IMR-90 (cell line): ENCODE results near the gene FRK.

Source experiments
- CTCF ChIP-seq: conservative IDR thresholded peaks from 2 replicates; pipeline ENCODE4 v1.5.1; 2012; ENCODE audit warnings: mild to moderate bottlenecking, low read depth, low read length, improper control_type of control experiment
- ELK1 ChIP-seq: fragments of 150-350 bp; IDR thresholded peaks from 2 replicates; pipeline ENCODE4 v1.6.1; 2016; ENCODE audit warnings: low read depth, mild to moderate bottlenecking, low read length, moderate library complexity, borderline replicate concordance
- MAZ ChIP-seq: IDR thresholded peaks from 2 replicates; pipeline ENCODE4 v1.6.1; 2012; ENCODE audit warnings: low read depth, mild to moderate bottlenecking, low read length, improper control_type of control experiment, moderate library complexity, borderline replicate concordance
- POLR2A ChIP-seq: IDR thresholded peaks from 2 replicates; pipeline ENCODE4 v1.6.1; 2012; ENCODE audit warnings: mild to moderate bottlenecking, low read depth, low read length
- USF2 ChIP-seq: fragments of 150-350 bp; IDR thresholded peaks from 2 replicates; pipeline ENCODE4 v1.6.1; 2017; ENCODE audit warnings: mild to moderate bottlenecking, antibody characterized with exemption, low read length, low read depth

GRCh38 chr6:116100419-116101301 is 40.0 kb upstream of the FRK start, which contains the start of gene NT5DC1:
- TF ChIP-seq ELK1 (no peak), CTCF (no peak; the same call in none of the 2 replicates), USF2 (no peak), POLR2A (no peak; the same call in 1 of the 2 replicates), MAZ (peak; percentile 54; the same call in 1 of the 2 replicates)
